ENCODE results near the gene ZBTB40. TPM values are rescaled to one million over a fixed set of nuclear protein-coding genes. Genes with fewer than 3 reads are reported as not detected.

Gene ZBTB40
- total RNA-seq, 1 experiment from 2014 or later, result 16.3 TPM

GRCh38 chr1:22534951-22535350 lies 83.3 kb downstream of the ZBTB40 start:
- Histone ChIP-seq H2BK120ac (ENCODE audit: low read depth, low read length, poor library complexity, severe bottlenecking) (no peak overlapping the region), H4K91ac (ENCODE audit: insufficient read length, low read depth, low read length) (no peak overlapping the region), H2AK5ac (ENCODE audit: insufficient read length, low read length) (no peak overlapping the region), H3K27me3 (ENCODE audit: insufficient read depth, low read length) (no peaks in the 10 kb centered on the region), H2BK5ac (ENCODE audit: insufficient read length, low read length) (no peak overlapping the region), H4K5ac (ENCODE audit: insufficient read length, low read depth, low read length) (no peak overlapping the region), H3K4ac (ENCODE audit: low read depth, low read length) (no peak overlapping the region), H3K18ac (ENCODE audit: insufficient read length, low read depth, low read length) (no peak overlapping the region), H3K23ac (ENCODE audit: insufficient read length, low read depth, low read length) (no peak overlapping the region), H3K14ac (ENCODE audit: insufficient read depth, low read length) (no peak overlapping the region), H3K23me2 (ENCODE audit: insufficient read length, low read depth, low read length, poor library complexity, severe bottlenecking) (no peaks in the 10 kb centered on the region), H3K56ac (ENCODE audit: insufficient read length, low read depth, low read length) (no peak overlapping the region), H3K4me2 (ENCODE audit: insufficient read depth, insufficient read length, low read length) (no peak overlapping the region), H3K27ac (ENCODE audit: insufficient read length, low read depth, low read length) (no peak overlapping the region), H2BK12ac (ENCODE audit: insufficient read length, low read depth, low read length) (no peak overlapping the region), H2AFZ (ENCODE audit: low read length) (no peak overlapping the region), H3T11ph (ENCODE audit: low read length) (no peak overlapping the region), H4K8ac (replicated peaks; ENCODE audit: insufficient read length, low read depth, low read length) (no peak overlapping the region), H2BK20ac (ENCODE audit: low read depth, low read length, poor library complexity, severe bottlenecking) (no peak overlapping the region), H4K20me1 (ENCODE audit: control insufficient read depth, insufficient read depth, insufficient read length) (no peaks in the 10 kb centered on the region), H3K79me1 (ENCODE audit: insufficient read depth, low read depth, low read length, poor library complexity, severe bottlenecking) (no peaks in the 10 kb centered on the region), H2BK15ac (ENCODE audit: low read depth, low read length) (no peak overlapping the region), H3K9me3 (ENCODE audit: control insufficient read depth, low read depth, low read length) (no peaks in the 10 kb centered on the region), H3K9ac (ENCODE audit: extremely low read depth, insufficient read length, low read length) (no peak overlapping the region), H3K79me2 (ENCODE audit: insufficient read depth, low read length) (no peaks in the 10 kb centered on the region), H3K4me1 (ENCODE audit: insufficient read depth, low read length) (no peaks in the 10 kb centered on the region)
- Mint-ChIP-seq H3K9me3 (no peaks in the 10 kb centered on the region), H3K27ac (peak overlapping the region in 1 of 3 experiments; percentile 19; a peak in 1 of 7 replicates), H3K4me1 (peaks cover 0 to 4% of the 10 kb centered on the region in 2 experiments; a peak in 1 of 4 replicates), H3K36me3 (ENCODE audit: insufficient read depth in 1 of 3, low read depth in 3 of 3) (no peaks in the 10 kb centered on the region), H3K4me3 (no peak overlapping the region), H3K27me3 (ENCODE audit: low read depth) (no peaks in the 10 kb centered on the region)
- TF ChIP-seq CTCF (conservative IDR thresholded peaks at IDR 0.05), result no peak
- no peak for DNase-seq
- WGBS (ENCODE audit: extremely low coverage, insufficient read length, low lambda C conversion rate), result no CpG with 5 or more reads among the region's 4 CpGs
